Activated T-cell treated with anti-CD3 and anti-CD28 coated beads, Interleukin-2, amount 50 U/mL, for 4 hours (primary cell): Measurements from ENCODE around the gene TBC1D8. TPM values are rescaled to one million over a fixed set of nuclear protein-coding genes. Genes with fewer than 3 reads are reported as not detected.

Experiments used
- ATAC-seq, 2 donors: fragments of 200-7000 bp; cut with Tn5 transposase; one replicate each; pipeline ENCODE4 v1.10.0; 2021
- DNase-seq: peaks from one replicate; pipeline ENCODE4 v3.0.0-alpha.2; 2020
- H3K27me3 Mint-ChIP-seq: one replicate; pipeline ENCODE4 v1.8.0; 2021; ENCODE audit warnings: low read depth, mixed read lengths
- H3K36me3 Mint-ChIP-seq: one replicate; pipeline ENCODE4 v1.8.0; 2022; ENCODE audit warnings: mixed read lengths; ENCODE audit not compliant: insufficient read depth
- H3K4me1 Mint-ChIP-seq: one replicate; pipeline ENCODE4 v1.8.0; 2021; ENCODE audit warnings: low read depth, mixed read lengths
- H3K4me3 Mint-ChIP-seq: one replicate; pipeline ENCODE4 v1.8.0; 2021; ENCODE audit warnings: mild to moderate bottlenecking, moderate library complexity, mixed read lengths
- H3K9me3 Mint-ChIP-seq: one replicate; pipeline ENCODE4 v1.8.0; 2021; ENCODE audit warnings: mixed read lengths
- total RNA-seq, 3 donors: library from RNA; stranded (reverse); gene quantifications; one replicate each; pipeline ENCODE4 v1.2.1, GENCODE V29; 2021

TBC1D8 gene
- total RNA-seq, 3 donors from 2014 or later: 0.58 to 1.1 (median 0.68) TPM

DNA sequence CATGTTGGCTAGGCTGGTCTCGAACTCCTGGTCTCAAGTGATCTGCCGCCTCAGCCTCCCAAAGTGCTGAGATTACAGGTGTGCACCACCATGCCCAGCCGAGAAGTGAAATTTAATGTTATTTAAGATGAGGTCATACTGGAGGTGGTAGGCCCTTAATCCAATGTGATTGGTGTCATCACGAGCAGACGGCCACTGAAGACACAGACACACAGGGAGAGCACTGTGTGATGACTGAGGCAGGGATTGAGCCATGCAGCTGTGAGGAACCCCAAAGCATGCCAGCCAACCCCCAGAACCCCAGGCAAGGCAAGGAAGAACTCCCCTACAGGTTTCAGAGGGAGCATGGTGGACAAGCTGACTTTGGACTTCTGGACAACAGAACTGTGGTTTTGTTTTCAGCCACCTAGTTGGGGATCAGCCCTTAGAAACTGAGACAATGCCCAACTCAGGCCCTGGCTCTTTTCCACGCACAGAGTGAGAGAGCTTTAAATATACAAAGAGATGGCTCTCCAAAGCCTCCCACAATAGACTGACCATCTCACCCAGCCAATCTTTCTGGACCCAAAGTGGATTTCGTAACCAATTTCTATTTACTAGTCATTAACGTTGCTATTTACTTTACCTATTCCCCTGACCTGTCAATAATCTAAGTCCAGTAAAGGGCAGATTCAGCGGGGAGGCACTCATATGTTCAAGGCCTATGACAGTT, 34.2 kb downstream of the TBC1D8 start:
- H3K36me3 Mint-ChIP-seq: no peaks in the 10 kb centered on the region
- DNase-seq: no peak
- H3K4me1 Mint-ChIP-seq: no peaks in the 10 kb centered on the region
- ATAC-seq: no peak
- H3K9me3 Mint-ChIP-seq: no peaks in the 10 kb centered on the region
- peaks cover 2% of the 10 kb centered on the region for H3K27me3 Mint-ChIP-seq
- H3K4me3 Mint-ChIP-seq: no peak overlapping the region

DNA sequence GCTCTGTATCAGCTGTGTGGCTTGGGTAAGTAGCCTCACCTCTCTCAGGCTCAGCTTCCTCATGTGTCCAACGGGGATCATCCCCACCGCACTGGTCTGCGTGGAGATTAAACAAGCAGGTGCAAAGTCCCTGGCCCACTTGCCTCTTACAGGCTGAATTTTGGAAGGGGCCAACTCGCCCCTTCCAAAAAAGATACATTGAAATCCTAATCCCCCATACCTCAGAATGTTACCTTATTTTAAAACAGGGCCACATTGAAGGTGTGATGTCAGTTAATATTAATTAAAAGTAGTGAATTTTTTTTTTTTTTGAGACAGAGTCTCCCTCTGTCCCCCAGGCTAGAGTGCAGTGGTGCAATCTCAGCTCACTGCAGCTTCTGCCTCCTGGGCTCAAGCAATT, 34.8 kb downstream of the TBC1D8 start:
- Mint-ChIP-seq H3K36me3 (no peaks in the 10 kb centered on the region), H3K4me3 (no peak overlapping the region), H3K9me3 (no peaks in the 10 kb centered on the region), H3K27me3 (peaks cover 2% of the 10 kb centered on the region), H3K4me1 (no peaks in the 10 kb centered on the region)
- ATAC-seq (no peak), DNase-seq (no peak)

DNA sequence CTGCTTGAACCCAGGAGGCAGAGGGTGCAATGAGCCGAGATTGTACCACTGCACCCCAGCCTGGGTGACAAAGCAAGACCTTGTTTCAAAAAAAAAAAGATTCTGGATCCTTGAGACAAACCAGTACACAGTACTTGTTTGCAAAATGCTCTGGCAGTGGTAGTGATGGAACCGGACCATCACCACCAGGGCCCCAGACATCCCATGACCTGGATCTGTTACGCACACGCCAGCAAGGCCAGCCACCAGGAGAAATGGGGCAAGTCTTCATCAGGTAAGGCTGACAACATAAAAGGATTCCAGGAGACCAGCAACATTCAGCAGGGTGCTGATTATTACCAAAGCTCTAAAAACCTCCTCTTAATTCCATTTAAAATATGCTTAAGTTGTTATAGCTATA, 35.5 kb downstream of the TBC1D8 start:
- Mint-ChIP-seq H3K4me3 (no peak overlapping the region), H3K27me3 (no peaks in the 10 kb centered on the region), H3K36me3 (no peaks in the 10 kb centered on the region), H3K9me3 (no peaks in the 10 kb centered on the region), H3K4me1 (no peaks in the 10 kb centered on the region)
- DNase-seq: no peak
- ATAC-seq: no peak

DNA sequence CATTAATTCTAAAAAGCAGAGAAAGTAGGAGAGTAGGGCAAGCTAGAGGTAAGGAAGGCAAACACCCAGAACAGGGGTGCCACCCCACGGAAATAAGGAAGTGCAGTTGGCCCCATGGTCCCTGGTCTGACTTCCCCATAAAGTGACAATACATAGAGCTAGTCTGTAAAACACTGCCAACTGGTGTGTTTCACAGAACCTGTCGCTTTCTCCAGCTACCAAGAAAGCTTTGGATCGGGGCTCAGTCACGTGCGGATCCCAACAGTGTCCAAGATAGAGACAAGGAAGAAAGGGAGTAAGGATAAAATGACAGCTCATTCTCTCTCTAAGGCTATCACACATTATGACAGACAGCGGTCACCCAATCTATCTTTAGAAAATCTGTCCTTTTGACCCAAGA, 36.4 kb downstream of the TBC1D8 start:
- ATAC-seq (no peak), DNase-seq (no peak)
- no peaks in the 10 kb centered on the region for H3K36me3 Mint-ChIP-seq
- H3K27me3 Mint-ChIP-seq: no peaks in the 10 kb centered on the region
- no peaks in the 10 kb centered on the region for H3K4me1 Mint-ChIP-seq
- no peaks in the 10 kb centered on the region for H3K9me3 Mint-ChIP-seq
- H3K4me3 Mint-ChIP-seq: no peak overlapping the region

DNA sequence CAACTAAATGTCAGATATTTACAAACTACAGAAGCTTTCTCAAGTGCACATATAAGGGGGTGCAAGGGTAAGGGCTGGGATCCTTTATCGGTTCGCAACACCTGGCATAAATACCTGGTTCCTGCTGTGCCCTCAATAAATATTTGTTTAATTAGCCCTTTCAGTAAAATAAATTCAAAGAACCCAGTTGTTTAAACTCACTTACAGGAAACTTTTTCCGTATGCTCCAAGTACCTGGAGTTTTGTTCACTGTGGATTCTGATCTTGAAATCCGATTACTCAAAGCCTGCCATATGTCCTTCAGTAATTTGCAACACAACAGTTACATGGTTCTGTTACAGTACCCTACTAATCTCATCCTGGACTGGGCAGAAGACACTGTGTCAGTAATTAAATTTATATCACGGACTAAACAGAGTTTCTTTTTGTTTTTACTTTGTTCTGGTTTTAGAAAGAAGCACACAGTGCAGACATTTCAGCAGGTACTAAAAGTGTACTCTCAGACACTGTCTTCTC, 36.9 kb downstream of the TBC1D8 start:
- ATAC-seq: no peak
- no peak for DNase-seq
- H3K36me3 Mint-ChIP-seq: no peaks in the 10 kb centered on the region
- H3K4me1 Mint-ChIP-seq: no peaks in the 10 kb centered on the region
- no peaks in the 10 kb centered on the region for H3K27me3 Mint-ChIP-seq
- H3K9me3 Mint-ChIP-seq: no peaks in the 10 kb centered on the region
- no peak overlapping the region for H3K4me3 Mint-ChIP-seq

DNA sequence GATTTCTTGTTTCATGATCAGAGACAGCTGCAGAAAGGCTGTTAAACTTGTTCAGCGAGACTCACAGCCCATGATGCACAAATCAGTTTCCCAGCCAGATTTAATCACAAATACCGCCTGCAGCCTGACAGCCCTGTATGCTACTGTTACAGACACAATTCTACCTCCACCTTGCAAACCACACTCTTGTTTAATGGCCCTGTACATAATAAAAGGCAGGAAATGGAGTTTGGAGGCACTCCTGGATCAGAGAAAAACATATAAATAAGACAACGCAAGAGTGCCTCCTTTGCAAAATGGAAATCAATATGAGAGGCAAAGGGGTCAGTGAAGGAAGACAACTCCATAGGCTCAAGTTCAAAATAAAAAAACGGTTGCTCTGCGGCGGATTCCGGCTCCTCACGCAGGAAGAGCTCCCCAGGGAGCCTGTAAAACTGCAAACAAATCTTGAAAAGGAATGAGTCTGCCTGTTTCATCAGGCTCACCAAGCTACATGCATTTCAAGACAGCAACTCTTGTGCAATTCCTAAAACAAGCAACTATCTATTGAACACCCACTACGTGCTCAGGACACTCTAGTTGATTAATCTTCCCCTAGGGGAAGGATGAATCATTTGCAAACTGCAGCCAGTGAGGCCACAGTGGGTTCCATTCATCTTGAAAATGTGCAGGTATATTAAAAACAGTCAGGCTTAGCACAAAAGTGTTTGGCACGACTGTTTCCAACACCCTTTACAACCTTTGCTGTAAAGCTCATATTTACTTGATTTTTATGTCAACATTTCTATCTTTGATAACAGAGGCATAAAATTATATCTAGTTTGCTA, 37.5 kb downstream of the TBC1D8 start:
- ATAC-seq: no peak

DNA sequence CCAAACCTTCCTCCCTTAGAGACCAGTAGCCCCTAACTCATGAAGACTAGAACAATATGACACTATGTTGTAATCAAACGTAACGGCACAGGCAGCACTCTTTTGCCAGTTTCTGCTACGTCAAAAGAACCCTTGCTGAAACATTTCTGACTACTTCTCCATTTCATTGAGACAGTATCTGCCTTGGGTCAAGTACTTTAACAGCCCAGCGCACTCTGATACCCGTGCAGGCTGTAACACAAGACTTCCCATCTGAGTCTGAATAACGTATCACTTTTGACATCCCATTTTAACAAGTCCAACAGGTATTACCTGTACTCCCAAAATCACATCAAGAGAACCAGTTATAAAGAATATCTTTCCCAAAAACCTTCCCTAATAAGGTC, 38.4 kb downstream of the TBC1D8 start:
- H3K4me3 Mint-ChIP-seq: no peak overlapping the region
- H3K27me3 Mint-ChIP-seq: no peaks in the 10 kb centered on the region
- ATAC-seq: no peak
- no peaks in the 10 kb centered on the region for H3K36me3 Mint-ChIP-seq
- H3K4me1 Mint-ChIP-seq: no peaks in the 10 kb centered on the region
- DNase-seq: no peak
- no peaks in the 10 kb centered on the region for H3K9me3 Mint-ChIP-seq

More for the DNA sequence above, 37.5 kb downstream of the TBC1D8 start:
- DNase-seq: no peak
- Mint-ChIP-seq H3K27me3 (no peaks in the 10 kb centered on the region), H3K9me3 (no peaks in the 10 kb centered on the region), H3K4me3 (no peak overlapping the region), H3K36me3 (no peaks in the 10 kb centered on the region), H3K4me1 (no peaks in the 10 kb centered on the region)

DNA sequence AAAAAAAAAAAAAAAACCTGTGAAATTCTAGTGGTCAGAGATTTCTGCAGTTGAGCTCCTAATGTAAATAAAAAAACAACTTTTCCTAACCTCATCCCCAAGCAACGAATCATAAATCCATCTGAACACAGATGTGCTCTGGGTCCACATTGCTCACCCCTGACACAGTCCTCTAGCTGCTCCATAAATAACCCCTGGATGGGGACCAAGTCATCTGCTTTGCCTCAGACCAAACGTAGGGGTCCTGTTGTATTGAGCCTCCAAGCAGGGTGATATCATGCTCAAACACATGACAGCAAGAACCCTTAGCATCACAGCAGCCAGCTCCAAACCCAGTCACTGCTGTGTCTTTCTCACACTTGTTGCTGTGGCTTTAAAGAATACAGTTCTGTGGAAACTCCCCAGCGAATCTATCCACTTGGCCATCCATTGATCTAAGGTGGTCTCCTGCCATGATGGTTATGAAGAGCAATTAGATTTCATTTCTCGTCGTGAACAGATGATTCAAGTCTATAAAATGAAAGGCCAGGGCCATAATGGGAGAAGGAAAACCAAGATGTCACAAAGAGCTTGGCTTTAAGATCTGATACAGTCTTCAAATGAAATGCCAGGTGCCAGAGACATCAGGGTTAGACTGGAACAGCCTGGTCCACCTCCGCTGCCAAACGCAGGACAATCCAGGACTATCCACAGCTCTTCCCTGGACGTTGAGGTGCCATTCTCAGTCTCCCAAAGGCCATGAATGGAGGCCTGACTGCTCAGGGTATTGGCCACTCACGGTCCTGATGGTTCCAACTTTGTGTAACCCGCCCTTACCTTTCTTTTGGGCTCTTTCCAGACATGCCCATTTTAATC, 39.0 kb downstream of the TBC1D8 start:
- Mint-ChIP-seq H3K27me3 (no peaks in the 10 kb centered on the region), H3K4me1 (no peaks in the 10 kb centered on the region), H3K9me3 (no peaks in the 10 kb centered on the region), H3K4me3 (no peak overlapping the region), H3K36me3 (no peaks in the 10 kb centered on the region)
- DNase-seq (no peak), ATAC-seq (no peak)

DNA sequence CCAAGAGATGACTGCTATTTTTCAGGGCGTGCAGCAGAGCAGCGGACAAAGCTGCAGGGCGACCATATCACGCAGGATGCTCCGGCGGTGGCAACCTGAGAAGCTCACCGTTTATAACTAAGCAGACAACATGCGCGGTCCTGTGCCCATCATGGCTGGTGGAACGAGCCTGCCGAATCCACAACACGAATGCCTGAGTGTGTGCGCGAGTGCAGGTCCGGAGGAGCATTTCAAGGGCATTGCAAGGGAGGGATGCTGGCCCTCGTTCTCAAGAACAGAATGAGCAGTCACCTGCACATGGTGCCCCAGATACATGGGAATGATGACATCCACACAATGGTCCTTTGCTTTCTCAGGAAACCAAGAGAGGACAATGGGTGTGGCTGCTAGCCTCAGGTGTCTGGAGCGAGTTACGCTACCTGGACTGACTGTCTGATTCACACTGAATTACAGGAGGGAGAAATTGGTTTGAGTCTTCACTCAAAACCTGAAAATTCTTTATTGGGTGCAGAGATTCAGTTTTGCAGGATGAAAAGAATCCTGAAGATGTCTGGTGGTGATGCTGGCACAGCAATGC, 39.8 kb downstream of the TBC1D8 start:
- H3K4me1 Mint-ChIP-seq: no peaks in the 10 kb centered on the region
- H3K27me3 Mint-ChIP-seq: no peaks in the 10 kb centered on the region
- H3K36me3 Mint-ChIP-seq: no peaks in the 10 kb centered on the region
- H3K4me3 Mint-ChIP-seq: no peak overlapping the region
- ATAC-seq: no peak
- H3K9me3 Mint-ChIP-seq: no peaks in the 10 kb centered on the region
- no peak for DNase-seq

DNA sequence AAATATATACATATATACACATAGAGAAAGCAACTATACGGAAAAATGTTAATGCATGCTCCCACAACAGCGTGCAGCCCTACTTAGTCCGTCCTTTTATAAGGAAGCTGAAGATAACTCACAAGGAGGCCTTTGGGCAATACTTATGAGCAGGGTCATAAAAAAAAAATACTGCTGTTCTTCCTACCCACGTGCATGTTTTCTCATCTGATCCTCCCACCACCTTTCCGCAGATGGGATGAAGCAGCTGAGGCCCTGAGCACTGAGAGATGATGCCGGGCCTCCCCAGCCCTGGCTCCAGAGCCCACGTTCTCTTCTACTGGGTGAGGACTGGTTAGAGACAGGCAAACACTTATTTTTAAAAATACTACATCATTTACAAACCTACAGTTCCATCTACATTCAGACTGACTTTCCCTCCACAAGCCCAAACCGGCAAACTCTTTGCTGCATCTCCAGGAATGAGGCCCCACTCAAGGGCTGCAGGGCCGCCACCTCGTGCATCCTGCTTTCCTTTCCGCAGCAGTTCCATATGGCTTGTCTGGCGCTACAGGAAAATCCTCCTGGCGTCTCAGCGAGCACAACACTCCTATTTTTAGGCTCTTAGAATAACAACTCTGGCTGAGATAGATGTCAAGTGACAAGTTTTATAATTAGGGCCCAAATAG, 41.6 kb downstream of the TBC1D8 start:
- H3K27me3 Mint-ChIP-seq: no peaks in the 10 kb centered on the region
- no peak overlapping the region for H3K4me3 Mint-ChIP-seq
- DNase-seq (no peak), ATAC-seq (no peak)
- H3K9me3 Mint-ChIP-seq: no peaks in the 10 kb centered on the region
- no peaks in the 10 kb centered on the region for H3K4me1 Mint-ChIP-seq
- H3K36me3 Mint-ChIP-seq: no peaks in the 10 kb centered on the region

DNA sequence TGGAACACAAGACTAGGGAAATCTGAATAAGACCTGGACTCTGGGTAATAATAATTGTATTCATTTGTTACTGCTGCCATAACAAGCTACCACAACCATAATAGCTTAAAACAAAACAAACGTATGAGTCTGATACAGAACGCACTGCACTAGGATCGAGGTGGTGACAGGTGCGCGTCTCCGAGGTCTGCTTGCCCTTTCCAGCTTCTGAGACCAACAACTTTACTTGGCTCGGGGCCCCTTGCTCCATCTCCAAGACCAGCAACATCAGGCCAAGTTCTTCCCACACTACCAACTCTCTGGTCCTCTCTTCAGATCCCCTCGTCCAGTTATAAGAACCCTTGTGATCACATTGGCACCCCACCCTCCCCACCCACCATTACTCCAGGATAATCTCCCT, 42.8 kb downstream of the TBC1D8 start:
- H3K4me3 Mint-ChIP-seq: no peak overlapping the region
- H3K36me3 Mint-ChIP-seq: no peaks in the 10 kb centered on the region
- no peaks in the 10 kb centered on the region for H3K9me3 Mint-ChIP-seq
- DNase-seq (no peak), ATAC-seq (no peak)
- no peaks in the 10 kb centered on the region for H3K27me3 Mint-ChIP-seq
- H3K4me1 Mint-ChIP-seq: no peaks in the 10 kb centered on the region

DNA sequence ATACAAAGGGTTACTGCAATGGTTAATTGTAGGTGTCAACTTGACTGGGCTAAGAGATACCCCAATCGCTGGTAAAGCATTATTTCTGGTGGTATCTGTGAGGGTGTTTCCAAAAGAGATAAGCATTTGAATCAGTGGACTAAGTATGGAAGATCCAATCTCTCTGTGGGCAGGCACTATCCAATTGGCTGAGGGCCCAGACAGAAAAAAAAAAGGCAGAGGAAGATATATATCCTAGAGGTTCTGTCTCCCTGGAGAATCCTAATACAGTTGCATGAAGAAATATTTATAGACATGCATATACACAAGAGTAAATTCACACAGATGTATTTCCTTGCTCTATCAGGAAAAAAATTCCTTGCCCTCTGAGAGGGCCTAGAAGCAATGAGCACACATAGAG, 43.9 kb downstream of the TBC1D8 start:
- Mint-ChIP-seq H3K36me3 (peaks cover 2% of the 10 kb centered on the region), H3K9me3 (peaks cover 7% of the 10 kb centered on the region), H3K4me1 (no peaks in the 10 kb centered on the region), H3K27me3 (peaks cover 1% of the 10 kb centered on the region), H3K4me3 (no peak overlapping the region)
- no peak for ATAC-seq
- DNase-seq: no peak

DNA sequence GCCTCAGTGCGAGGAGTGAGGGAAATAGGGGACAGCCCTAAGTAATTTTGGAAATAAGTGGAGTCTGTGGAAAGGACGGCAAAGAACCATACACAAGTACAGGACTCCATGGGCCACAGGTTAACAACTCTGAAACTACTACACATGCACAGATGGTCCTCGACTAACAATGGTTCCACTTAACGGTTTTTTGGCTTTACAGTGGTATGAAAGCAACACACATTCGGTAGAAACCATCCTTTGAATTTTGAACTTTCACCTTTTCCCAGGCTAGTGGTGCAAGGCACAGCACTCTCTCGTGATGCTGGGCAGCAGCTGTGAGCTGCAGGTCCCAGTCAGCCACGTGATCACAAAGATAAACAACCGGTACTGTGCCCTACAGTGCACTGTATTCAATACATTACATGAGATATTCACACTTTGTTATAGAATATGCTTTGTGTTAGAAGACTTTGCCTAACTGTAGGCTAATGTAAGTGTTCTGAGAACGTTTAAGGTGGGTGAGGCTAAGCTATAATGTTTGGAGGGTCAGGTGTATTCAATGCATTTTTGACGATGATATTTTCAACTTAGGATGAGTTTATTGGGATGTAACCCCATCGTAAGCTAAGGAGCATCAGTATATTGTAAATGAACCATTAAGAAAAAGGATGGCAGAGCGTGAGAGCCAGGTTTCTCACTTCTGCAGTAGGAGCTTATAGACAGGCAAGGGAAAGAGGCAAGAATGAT, 44.6 kb downstream of the TBC1D8 start:
- Mint-ChIP-seq H3K36me3 (peaks cover 2% of the 10 kb centered on the region), H3K9me3 (peaks cover 7% of the 10 kb centered on the region), H3K4me1 (no peaks in the 10 kb centered on the region), H3K27me3 (peaks cover 1% of the 10 kb centered on the region), H3K4me3 (no peak overlapping the region)
- no peak for DNase-seq
- ATAC-seq: no peak
